K562 (cell line): ENCODE data around the gene UCKL1. TPM values are rescaled to one million over a fixed set of nuclear protein-coding genes. Genes with fewer than 3 reads are reported as not detected.

Source experiments
- BRD4 ChIP-seq: fragments of 200-600 bp; sonication (generic); IDR thresholded peaks from 2 replicates; pipeline ENCODE4 v1.6.1; 2017; ENCODE audit warnings: inconsistent platforms
- CBFA2T2 ChIP-seq: fragments of 450-650 bp; conservative IDR thresholded peaks from 2 replicates; pipeline ENCODE4 v1.6.1; 2017; ENCODE audit warnings: mild to moderate bottlenecking
- E2F6 ChIP-seq, 2 experiments: IDR thresholded peaks; 2 replicates each; pipeline ENCODE4 v1.6.1; 2011; ENCODE audit warnings: borderline replicate concordance in 1 of 2, control low read depth in 1 of 2, low read depth in 1 of 2, low read length in 1 of 2, mild to moderate bottlenecking in 1 of 2, mixed read lengths in 1 of 2, moderate library complexity in 1 of 2; ENCODE audit not compliant: insufficient read depth in 1 of 2, insufficient read length in 1 of 2, poor library complexity in 1 of 2, severe bottlenecking in 1 of 2; ENCODE audit errors: extremely low read depth in 1 of 2
- GTF2F1 ChIP-seq: IDR thresholded peaks from 2 replicates; pipeline ENCODE4 v1.6.1; 2011; ENCODE audit warnings: low read depth, low read length, improper control_type of control experiment
- HDAC1 ChIP-seq, 2 experiments: fragments of 450-650 bp; IDR thresholded peaks; 2 replicates each; pipeline ENCODE4 v1.6.1; 2016 to 2017; ENCODE audit warnings: inconsistent platforms in 1 of 2, mild to moderate bottlenecking in 1 of 2, moderate library complexity in 1 of 2
- MBD2 ChIP-seq: sonication (generic); IDR thresholded peaks from 2 replicates; pipeline ENCODE4 v1.6.1; 2016; ENCODE audit warnings: low read depth, borderline replicate concordance
- MCM7 ChIP-seq, 2 experiments: fragments of 450-650 bp; IDR thresholded peaks; 2 replicates each; pipeline ENCODE4 v1.6.1; 2016 to 2018
- MYNN ChIP-seq, 2 experiments: sonication (generic); formaldehyde crosslinking in 1 of 2; IDR thresholded peaks; 2 replicates each; pipeline versions ENCODE4 v1.5.0 to v1.6.1; 2016 to 2020; ENCODE audit warnings: antibody characterized with exemption in 1 of 2, missing genetic modification reagents in 1 of 2
- PATZ1 ChIP-seq: fragments of 250-450 bp; sonication (Bioruptor Pico); IDR thresholded peaks from 2 replicates; pipeline ENCODE4 v1.5.0; 2020; ENCODE audit warnings: mild to moderate bottlenecking, borderline replicate concordance
- POU5F1 ChIP-seq: fragments of 150-350 bp; IDR thresholded peaks from 2 replicates; pipeline ENCODE4 v1.6.1; 2014; ENCODE audit warnings: borderline replicate concordance, low read length, low read depth, mild to moderate bottlenecking; ENCODE audit not compliant: partially characterized antibody
- PTRF ChIP-seq: fragments of 450-650 bp; IDR thresholded peaks from 2 replicates; pipeline ENCODE4 v1.6.1; 2016; ENCODE audit warnings: mild to moderate bottlenecking, missing genetic modification characterization, missing compliant biosample characterization
- SMARCE1 ChIP-seq: fragments of 450-650 bp; IDR thresholded peaks from 2 replicates; pipeline ENCODE4 v1.7.1; 2016; ENCODE audit warnings: mild to moderate bottlenecking
- SMC3 ChIP-seq: conservative IDR thresholded peaks from 2 replicates; pipeline ENCODE4 v1.6.1; 2011; ENCODE audit warnings: low read depth, low read length, improper control_type of control experiment; ENCODE audit not compliant: insufficient read depth
- TFAP4 ChIP-seq: sonication (generic); formaldehyde crosslinking; IDR thresholded peaks from 2 replicates; pipeline ENCODE4 v1.8.0; 2022; ENCODE audit warnings: missing genetic modification reagents, mild to moderate bottlenecking, moderate library complexity, borderline replicate concordance
- XRCC4 ChIP-seq: IDR thresholded peaks from one replicate; pipeline ENCODE4 v1.6.1; 2011; ENCODE audit not compliant: insufficient read depth, insufficient read length; ENCODE audit errors: extremely low read depth
- ZFX ChIP-seq: sonication (generic); formaldehyde crosslinking; IDR thresholded peaks from 2 replicates; pipeline ENCODE4 v1.8.0; 2022; ENCODE audit warnings: mild to moderate bottlenecking, missing genetic modification reagents, moderate library complexity
- ZNF124 ChIP-seq: sonication (generic); formaldehyde crosslinking; IDR thresholded peaks from 2 replicates; pipeline ENCODE4 v1.8.1; 2022; ENCODE audit warnings: missing genetic modification reagents
- ZNF395 ChIP-seq: fragments of 200-800 bp; sonication (Bioruptor generic); IDR thresholded peaks from 2 replicates; pipeline ENCODE4 v1.6.1; 2017; ENCODE audit warnings: missing genetic modification characterization, missing compliant biosample characterization
- polyA plus RNA-seq, 8 experiments: library from polyadenylated mRNA; depleted of rRNA in 4 of 8; stranded (reverse) in 5 of 8; unstranded in 3 of 8; fragments of >200 nt; fragmentation: Nextera tagmentation in 2 of 8; fragmentation: Illumina TruSeq in 1 of 8; extraction: Ambion mirVana in 2 of 8; extraction: Trizol in 1 of 8; gene quantifications; 2 replicates each; pipeline versions ENCODE4 v1.2.1 to v1.2.3, GENCODE V29; 2011 to 2014; ENCODE audit warnings: inconsistent platforms in 1 of 8, missing spikeins in 1 of 8
- total RNA-seq, 7 experiments: library from RNA; depleted of rRNA in 6 of 7; stranded (reverse); fragments of >200 nt in 6 of 7; fragmentation: Illumina TruSeq in 2 of 7; extraction: Trizol in 2 of 7; gene quantifications; 2 replicates each; pipeline versions ENCODE4 v1.2.1 to v1.2.3, GENCODE V29; 2011 to 2021; ENCODE audit warnings: low replicate concordance in 1 of 7
- TF ChIP-seq, protein P1 (sequence below): fragments of 250-450 bp; sonication (Bioruptor Pico); IDR thresholded peaks from 2 replicates; pipeline ENCODE4 v1.8.0; 2022; ENCODE audit warnings: inconsistent platforms

UCKL1 gene
- total and polyA plus RNA-seq, 9 of the 15 experiments (the other 6 are each of a cell fraction or from before 2014, with no cell fraction given), result 3.1 to 52.8 (median 24.2) TPM

GRCh38 chr20:63973636-63974401, 17.6 kb upstream of the UCKL1 start (continued):
- TF ChIP-seq ZNF124 (CRISPR knock-in tag) (no peak), SMC3 (peak; percentile 95), MBD2 (no peak), TFAP4 (peak; percentile 84), CBFA2T2 (no peak), BRD4 (no peak), ZNF395 (no peak), E2F6 (IDR thresholded peaks at IDR 0.05; ENCODE audit: borderline replicate concordance in 1 of 2, extremely low read depth in 1 of 2, insufficient read depth in 1 of 2, insufficient read length in 1 of 2, low read depth in 1 of 2, low read length in 1 of 2, poor library complexity in 1 of 2, severe bottlenecking in 1 of 2) (peak in 1 of 2 experiments; percentile 53), PATZ1 (no peak), POU5F1 (no peak), MCM7 (IDR thresholded peaks at IDR 0.05) (no peak), XRCC4 (no peak), GTF2F1 (0 out of 2 replicates have a peak, but pooled peaks have one; percentile 22), HDAC1 (IDR thresholded peaks at IDR 0.05) (no peak; a peak in 1 of 4 replicates), PTRF (tag) (no peak), ZFX (CRISPR knock-in tag) (0 out of 2 replicates have a peak, but pooled peaks have one; percentile 33), SMARCE1 (no peak), MYNN (IDR thresholded peaks at IDR 0.05) (peak; percentile 58; the same call in 1 of the 2 replicates), MYNN (CRISPR knock-in tag; IDR thresholded peaks at IDR 0.05) (no peak)
- TF ChIP-seq, protein P1, sequence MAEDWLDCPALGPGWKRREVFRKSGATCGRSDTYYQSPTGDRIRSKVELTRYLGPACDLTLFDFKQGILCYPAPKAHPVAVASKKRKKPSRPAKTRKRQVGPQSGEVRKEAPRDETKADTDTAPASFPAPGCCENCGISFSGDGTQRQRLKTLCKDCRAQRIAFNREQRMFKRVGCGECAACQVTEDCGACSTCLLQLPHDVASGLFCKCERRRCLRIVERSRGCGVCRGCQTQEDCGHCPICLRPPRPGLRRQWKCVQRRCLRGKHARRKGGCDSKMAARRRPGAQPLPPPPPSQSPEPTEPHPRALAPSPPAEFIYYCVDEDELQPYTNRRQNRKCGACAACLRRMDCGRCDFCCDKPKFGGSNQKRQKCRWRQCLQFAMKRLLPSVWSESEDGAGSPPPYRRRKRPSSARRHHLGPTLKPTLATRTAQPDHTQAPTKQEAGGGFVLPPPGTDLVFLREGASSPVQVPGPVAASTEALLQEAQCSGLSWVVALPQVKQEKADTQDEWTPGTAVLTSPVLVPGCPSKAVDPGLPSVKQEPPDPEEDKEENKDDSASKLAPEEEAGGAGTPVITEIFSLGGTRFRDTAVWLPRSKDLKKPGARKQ, result no peak
